A673 (cell line): ENCODE measurements around the gene RNF215. TPM values are rescaled to one million over a fixed set of nuclear protein-coding genes. Genes with fewer than 3 reads are reported as not detected.

Experiments
- BruUV-seq: library from RNA; stranded (reverse); fragments of 400-500 nt; replicated peaks from 2 replicates; lab custom pipeline; 2021; lab: Mats Ljungman, UMichigan
- CTCF ChIA-PET: fragments of 300-600 bp; sonication (Branson Sonifier 250); formaldehyde crosslinking; loops from one replicate; lab custom pipeline; 2022; ENCODE audit warnings: antibody characterized with exemption; lab: Charles Lee
- POLR2A ChIA-PET: fragments of 300-600 bp; sonication (Branson Sonifier 250); formaldehyde crosslinking; loops from one replicate; lab custom pipeline; 2022; ENCODE audit warnings: antibody characterized with exemption; ENCODE audit not compliant: low non-redundant PET; lab: Charles Lee
- DNase-seq: peaks from one replicate; pipeline ENCODE4 v3.0.0-alpha.2; 2015; ENCODE audit warnings: low spot score
- H3K27ac ChIP-seq: fragments of 200-600 bp; sonication (generic); 2 replicates; pipeline ENCODE4 v1.5.1; 2016; ENCODE audit warnings: mixed run types, low read depth, mild to moderate bottlenecking, mixed read lengths, antibody characterized with exemption, low read length; ENCODE audit not compliant: poor library complexity, severe bottlenecking
- H3K27me3 ChIP-seq: fragments of 200-600 bp; sonication (generic); replicated peaks from 2 replicates; pipeline ENCODE4 v1.6.1; 2017; ENCODE audit warnings: mixed run types, low read depth, mild to moderate bottlenecking, mixed read lengths, antibody characterized with exemption, low read length; ENCODE audit not compliant: insufficient read depth, poor library complexity
- H3K36me3 ChIP-seq: fragments of 200-600 bp; sonication (generic); 2 replicates; pipeline ENCODE4 v1.6.1; 2016; ENCODE audit warnings: mixed run types, mild to moderate bottlenecking, mixed read lengths, antibody characterized with exemption, low read length; ENCODE audit not compliant: insufficient read depth, poor library complexity, severe bottlenecking
- H3K4me1 ChIP-seq: fragments of 200-600 bp; sonication (generic); 2 replicates; pipeline ENCODE4 v1.6.1; 2017; ENCODE audit warnings: mixed run types, mild to moderate bottlenecking, mixed read lengths, antibody characterized with exemption, low read length; ENCODE audit not compliant: insufficient read depth, poor library complexity, severe bottlenecking
- H3K4me3 ChIP-seq: fragments of 200-600 bp; sonication (generic); 2 replicates; pipeline ENCODE4 v1.5.1; 2016; ENCODE audit warnings: low read depth, mixed run types, mild to moderate bottlenecking, mixed read lengths, low read length; ENCODE audit not compliant: poor library complexity, severe bottlenecking
- H3K9me3 ChIP-seq: fragments of 200-600 bp; sonication (generic); 2 replicates; pipeline ENCODE4 v1.6.1; 2016; ENCODE audit warnings: mixed run types, low read depth, mild to moderate bottlenecking, mixed read lengths, antibody characterized with exemption, low read length; ENCODE audit not compliant: poor library complexity, severe bottlenecking
- EZH2 ChIP-seq: fragments of 200-600 bp; sonication (generic); IDR thresholded peaks from 2 replicates; pipeline ENCODE4 v1.6.1; 2017; ENCODE audit warnings: borderline replicate concordance, low read depth, mild to moderate bottlenecking, mixed read lengths, antibody characterized with exemption, low read length; ENCODE audit not compliant: poor library complexity, severe bottlenecking
- intact Hi-C: fragments of 100-400 bp; cut with micrococcal nuclease; formaldehyde crosslinking; loops from one replicate; pipeline ENCODE4 v1.10.0; 2022; ENCODE audit not compliant: unreplicated experiment
- total RNA-seq: library from RNA; stranded (reverse); gene quantifications from 2 replicates; pipeline ENCODE4 v1.2.3, GENCODE V29; 2021
- TF ChIP-seq, protein P1 (sequence below): fragments of 300-800, 200-600 bp; sonication (generic); conservative IDR thresholded peaks from 2 replicates; pipeline ENCODE4 v1.5.1; 2017; ENCODE audit warnings: low read depth, mild to moderate bottlenecking, antibody characterized with exemption, low read length, moderate library complexity, mixed read lengths

Gene RNF215
- total RNA-seq, 1 experiment from 2014 or later, result 18.9 TPM

DNA sequence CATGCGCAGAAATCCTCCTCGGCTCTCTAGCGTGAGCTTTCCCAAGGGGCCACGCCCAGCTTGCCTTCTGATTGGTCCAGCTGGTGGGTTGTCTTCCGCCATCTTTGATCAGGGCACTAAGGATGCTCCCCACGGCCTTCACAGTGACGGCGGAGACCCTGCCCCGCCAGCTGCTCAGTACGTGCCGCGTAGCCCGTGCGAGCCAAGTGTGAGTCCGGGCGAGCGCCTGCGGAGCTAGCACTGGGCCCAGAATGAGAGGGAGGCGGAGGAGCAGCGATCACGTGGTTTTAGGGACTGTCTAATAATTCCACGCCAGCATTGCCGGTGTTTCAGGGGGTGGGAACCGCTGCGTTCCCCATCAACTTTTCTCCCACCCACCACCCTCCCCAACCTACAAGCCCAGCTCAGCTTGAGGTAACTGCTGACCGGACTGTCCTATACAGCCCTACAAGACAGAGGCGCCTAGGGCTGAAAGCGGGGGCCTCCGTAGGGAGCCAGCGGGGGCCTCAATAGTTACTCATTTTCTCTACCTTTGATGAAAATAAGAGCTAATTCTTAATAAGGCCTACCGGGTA lies 36.8 kb upstream of the RNF215 start:
- peaks cover 50% of the 10 kb centered on the region for H3K4me1 ChIP-seq

DNA sequence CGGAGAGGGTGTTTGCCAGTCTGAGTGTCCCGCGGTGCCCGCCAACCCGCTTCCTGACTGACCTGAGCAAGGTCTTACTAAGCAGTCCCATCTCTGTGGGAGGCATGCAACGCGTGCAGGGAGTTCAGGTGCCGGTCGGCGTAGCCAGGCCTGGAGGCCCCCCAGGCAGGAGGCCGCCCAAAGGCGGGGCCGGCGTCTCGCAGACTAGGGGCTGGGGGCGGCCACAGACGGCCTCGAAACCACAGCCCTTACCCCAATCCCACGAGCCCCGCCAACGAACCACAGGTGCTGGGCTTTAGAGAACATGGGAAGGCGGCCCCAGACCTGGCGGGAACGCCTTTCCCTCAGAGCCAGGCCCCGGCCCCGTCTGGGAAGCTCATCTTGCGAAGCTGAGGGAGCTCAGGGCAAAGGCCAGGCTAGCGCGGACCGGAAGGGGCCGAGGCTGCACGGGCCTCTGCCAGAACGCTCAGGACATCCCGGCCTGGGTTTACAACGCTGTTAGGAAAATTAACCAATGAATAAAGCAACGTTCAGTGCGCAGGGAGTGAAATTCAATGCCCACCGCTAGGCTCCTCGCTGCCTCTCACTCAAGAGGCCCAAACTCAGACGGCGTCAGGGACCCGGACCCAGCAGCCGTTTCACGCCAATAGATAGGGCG lies 36.2 kb upstream of the RNF215 start:
- H3K27me3 ChIP-seq, result no peaks in the 10 kb centered on the region
- no peak for DNase-seq

More for the DNA sequence above, 36.8 kb upstream of the RNF215 start:
- POLR2A ChIA-PET, result interaction anchor here (0.5 to 1.4 kb wide), 4 partner anchors 9 to 27 kb away, joined by 3 to 14 read pairs (median 4); partner anchors contain the start of gene SEC14L2
- no peaks in the 10 kb centered on the region for H3K9me3 ChIP-seq
- intact Hi-C loops, result loop anchor here (5.0 kb wide), 1 partner anchor 137 kb away; the partner anchor contains the start of gene CASTOR1
- H3K4me3 ChIP-seq, result peak overlapping the region; percentile 60
- TF ChIP-seq, protein P1, sequence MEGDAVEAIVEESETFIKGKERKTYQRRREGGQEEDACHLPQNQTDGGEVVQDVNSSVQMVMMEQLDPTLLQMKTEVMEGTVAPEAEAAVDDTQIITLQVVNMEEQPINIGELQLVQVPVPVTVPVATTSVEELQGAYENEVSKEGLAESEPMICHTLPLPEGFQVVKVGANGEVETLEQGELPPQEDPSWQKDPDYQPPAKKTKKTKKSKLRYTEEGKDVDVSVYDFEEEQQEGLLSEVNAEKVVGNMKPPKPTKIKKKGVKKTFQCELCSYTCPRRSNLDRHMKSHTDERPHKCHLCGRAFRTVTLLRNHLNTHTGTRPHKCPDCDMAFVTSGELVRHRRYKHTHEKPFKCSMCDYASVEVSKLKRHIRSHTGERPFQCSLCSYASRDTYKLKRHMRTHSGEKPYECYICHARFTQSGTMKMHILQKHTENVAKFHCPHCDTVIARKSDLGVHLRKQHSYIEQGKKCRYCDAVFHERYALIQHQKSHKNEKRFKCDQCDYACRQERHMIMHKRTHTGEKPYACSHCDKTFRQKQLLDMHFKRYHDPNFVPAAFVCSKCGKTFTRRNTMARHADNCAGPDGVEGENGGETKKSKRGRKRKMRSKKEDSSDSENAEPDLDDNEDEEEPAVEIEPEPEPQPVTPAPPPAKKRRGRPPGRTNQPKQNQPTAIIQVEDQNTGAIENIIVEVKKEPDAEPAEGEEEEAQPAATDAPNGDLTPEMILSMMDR, result no peak
- TF ChIP-seq EZH2, result no peak
- no TSS peak for BruUV-seq
- peak; percentile 100 for DNase-seq
- H3K27me3 ChIP-seq, result no peaks in the 10 kb centered on the region
- CTCF ChIA-PET, result interaction anchor here (0.7 to 2.0 kb wide), 4 partner anchors 13 to 136 kb away, joined by 3 to 10 read pairs (median 5); partner anchors contain the start of gene RNF215
- peak overlapping the region; percentile 97 for H3K27ac ChIP-seq
- H3K36me3 ChIP-seq, result peaks cover 27% of the 10 kb centered on the region

More for the DNA sequence above, 36.2 kb upstream of the RNF215 start:
- BruUV-seq, result no TSS peak
- peaks cover 26% of the 10 kb centered on the region for H3K36me3 ChIP-seq
- H3K27ac ChIP-seq, result peak overlapping the region; percentile 97
- ChIA-PET POLR2A (interaction anchor here (0.5 to 0.9 kb wide), 4 partner anchors 9 to 19 kb away, joined by 3 to 6 read pairs (median 3); no protein-coding TSS in a partner anchor), CTCF (interaction anchor here (0.7 to 2.0 kb wide), 5 partner anchors 10 to 136 kb away, joined by 3 to 10 read pairs (median 5); partner anchors contain the start of gene RNF215)
- intact Hi-C loops, result loop anchor here (5.0 kb wide), 1 partner anchor 136 kb away; the partner anchor contains the start of gene CASTOR1
- peaks cover 50% of the 10 kb centered on the region for H3K4me1 ChIP-seq
- TF ChIP-seq, protein P1, result no peak
- TF ChIP-seq EZH2, result no peak
- peak overlapping the region; percentile 60 for H3K4me3 ChIP-seq
- no peaks in the 10 kb centered on the region for H3K9me3 ChIP-seq
